ENCODE results near the gene NT5C1A. TPM values are rescaled to one million over a fixed set of nuclear protein-coding genes. Genes with fewer than 3 reads are reported as not detected.

The NT5C1A gene
- total RNA-seq, 1 experiment from 2014 or later, result not detected

DNA sequence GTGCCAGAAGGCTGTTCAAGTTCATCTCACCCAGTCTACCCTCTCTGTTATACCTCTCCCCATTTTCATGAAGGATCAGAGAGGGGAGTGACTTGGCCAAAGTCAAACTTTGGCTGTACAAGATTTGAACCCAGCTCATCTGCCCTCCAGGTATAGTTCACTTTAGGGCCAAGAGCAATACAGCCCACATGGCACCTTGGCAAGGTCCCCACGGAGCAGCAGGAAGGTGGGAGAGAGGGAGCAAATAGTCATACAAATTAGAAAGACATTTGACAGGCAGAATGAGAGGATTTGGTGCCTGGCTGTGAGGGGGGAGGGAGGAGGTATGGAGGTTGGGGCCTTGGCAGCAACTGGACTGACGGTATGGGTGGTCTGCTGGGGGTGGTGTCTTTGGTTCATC, 18.3 kb upstream of the NT5C1A start:
- Mint-ChIP-seq H3K36me3 (ENCODE audit: insufficient read depth in 1 of 3, low read depth in 3 of 3) (no peaks in the 10 kb centered on the region), H3K27me3 (ENCODE audit: low read depth) (peaks cover 100% of the 10 kb centered on the region), H3K27ac (no peak overlapping the region), H3K4me1 (peaks cover 4 to 15% of the 10 kb centered on the region in 2 experiments), H3K4me3 (peak overlapping the region in 1 of 2 experiments; percentile 74; a peak in 2 of 5 replicates), H3K9me3 (peaks cover 0 to 2% of the 10 kb centered on the region in 2 experiments; a peak in 1 of 5 replicates)
- H2BK20ac ChIP-seq (ENCODE audit: low read depth, low read length, poor library complexity, severe bottlenecking), result no peak overlapping the region
- no peak overlapping the region for H3K56ac ChIP-seq (ENCODE audit: insufficient read length, low read depth, low read length)
- H3K4me1 ChIP-seq (ENCODE audit: insufficient read depth, low read length), result no peaks in the 10 kb centered on the region
- no peak overlapping the region for H2BK120ac ChIP-seq (ENCODE audit: low read depth, low read length, poor library complexity, severe bottlenecking)
- no peak overlapping the region for H4K5ac ChIP-seq (ENCODE audit: insufficient read length, low read depth, low read length)
- no peak overlapping the region for H4K91ac ChIP-seq (ENCODE audit: insufficient read length, low read depth, low read length)
- H3K23ac ChIP-seq (ENCODE audit: insufficient read length, low read depth, low read length), result no peak overlapping the region
- no peak overlapping the region for H2BK12ac ChIP-seq (ENCODE audit: insufficient read length, low read depth, low read length)
- no peak overlapping the region for H2BK15ac ChIP-seq (ENCODE audit: low read depth, low read length)
- H3K23me2 ChIP-seq (ENCODE audit: insufficient read length, low read depth, low read length, poor library complexity, severe bottlenecking), result peaks cover 12% of the 10 kb centered on the region
- H3K4me2 ChIP-seq (ENCODE audit: insufficient read depth, insufficient read length, low read length), result no peak overlapping the region
- H3K27ac ChIP-seq (ENCODE audit: insufficient read length, low read depth, low read length), result no peak overlapping the region
- H3K9me3 ChIP-seq (ENCODE audit: control insufficient read depth, low read depth, low read length), result no peaks in the 10 kb centered on the region
- H2BK5ac ChIP-seq (ENCODE audit: insufficient read length, low read length), result no peak overlapping the region
- no peak overlapping the region for H2AK5ac ChIP-seq (ENCODE audit: insufficient read length, low read length)
- H3K14ac ChIP-seq (ENCODE audit: insufficient read depth, low read length), result no peak overlapping the region
- WGBS (ENCODE audit: extremely low coverage, insufficient read length, low lambda C conversion rate), result no CpG with 5 or more reads among the region's 2 CpGs
- no peaks in the 10 kb centered on the region for H4K20me1 ChIP-seq (ENCODE audit: control insufficient read depth, insufficient read depth, insufficient read length)
- no peaks in the 10 kb centered on the region for H3K79me2 ChIP-seq (ENCODE audit: insufficient read depth, low read length)
- H3K27me3 ChIP-seq (ENCODE audit: insufficient read depth, low read length), result peaks cover 86% of the 10 kb centered on the region
- TF ChIP-seq, protein P1, sequence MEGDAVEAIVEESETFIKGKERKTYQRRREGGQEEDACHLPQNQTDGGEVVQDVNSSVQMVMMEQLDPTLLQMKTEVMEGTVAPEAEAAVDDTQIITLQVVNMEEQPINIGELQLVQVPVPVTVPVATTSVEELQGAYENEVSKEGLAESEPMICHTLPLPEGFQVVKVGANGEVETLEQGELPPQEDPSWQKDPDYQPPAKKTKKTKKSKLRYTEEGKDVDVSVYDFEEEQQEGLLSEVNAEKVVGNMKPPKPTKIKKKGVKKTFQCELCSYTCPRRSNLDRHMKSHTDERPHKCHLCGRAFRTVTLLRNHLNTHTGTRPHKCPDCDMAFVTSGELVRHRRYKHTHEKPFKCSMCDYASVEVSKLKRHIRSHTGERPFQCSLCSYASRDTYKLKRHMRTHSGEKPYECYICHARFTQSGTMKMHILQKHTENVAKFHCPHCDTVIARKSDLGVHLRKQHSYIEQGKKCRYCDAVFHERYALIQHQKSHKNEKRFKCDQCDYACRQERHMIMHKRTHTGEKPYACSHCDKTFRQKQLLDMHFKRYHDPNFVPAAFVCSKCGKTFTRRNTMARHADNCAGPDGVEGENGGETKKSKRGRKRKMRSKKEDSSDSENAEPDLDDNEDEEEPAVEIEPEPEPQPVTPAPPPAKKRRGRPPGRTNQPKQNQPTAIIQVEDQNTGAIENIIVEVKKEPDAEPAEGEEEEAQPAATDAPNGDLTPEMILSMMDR (conservative IDR thresholded peaks at IDR 0.05), result no peak
- no peak overlapping the region for H3K18ac ChIP-seq (ENCODE audit: insufficient read length, low read depth, low read length)
- H3K4ac ChIP-seq (ENCODE audit: low read depth, low read length), result no peak overlapping the region
- H3K9ac ChIP-seq (ENCODE audit: extremely low read depth, insufficient read length, low read length), result no peak overlapping the region
- no peak overlapping the region for H2AFZ ChIP-seq (ENCODE audit: low read length)
- no peak overlapping the region for H3T11ph ChIP-seq (ENCODE audit: low read length)
- no peaks in the 10 kb centered on the region for H3K79me1 ChIP-seq (ENCODE audit: insufficient read depth, low read depth, low read length, poor library complexity, severe bottlenecking)
- no peak overlapping the region for H4K8ac ChIP-seq (replicated peaks; ENCODE audit: insufficient read length, low read depth, low read length)
- no peak for DNase-seq
